Measurements from ENCODE around the gene THTPA.
"Not testable (repeated sequence)": the region's sequence is repeated elsewhere in the genome, so short reads cannot be mapped to it uniquely, and the experiment has no call there.

The THTPA gene

GRCh38 chr14:23533652-23534435 lies 22.2 kb upstream of the THTPA start:
- in situ Hi-C loops (cut with MboI; ENCODE audit: low sequenced_read_pairs, unreplicated experiment): no loop called here
- no peak for TF ChIP-seq CTCF (IDR thresholded peaks at IDR 0.05; ENCODE audit: borderline replicate concordance, control extremely low read depth, extremely low read depth, insufficient read depth, missing control alignments)
- no peak for DNase-seq (ENCODE audit: low spot score)

- DNase-seq (ENCODE audit: low spot score): no peak
Observed at GRCh38 chr14:23535943-23536342, 20.1 kb upstream of the THTPA start.

GRCh38 chr14:23536494-23536893 lies 19.6 kb upstream of the THTPA start:
- no peak for TF ChIP-seq CTCF (IDR thresholded peaks at IDR 0.05; ENCODE audit: borderline replicate concordance, control extremely low read depth, extremely low read depth, insufficient read depth, missing control alignments)
- DNase-seq (ENCODE audit: low spot score): no peak
- in situ Hi-C loops (cut with MboI; ENCODE audit: low sequenced_read_pairs, unreplicated experiment): no loop called here

More at GRCh38 chr14:23535943-23536342, 20.1 kb upstream of the THTPA start:
- no peak for TF ChIP-seq CTCF (IDR thresholded peaks at IDR 0.05; ENCODE audit: borderline replicate concordance, control extremely low read depth, extremely low read depth, insufficient read depth, missing control alignments)
- in situ Hi-C loops (cut with MboI; ENCODE audit: low sequenced_read_pairs, unreplicated experiment): no loop called here

- DNase-seq (ENCODE audit: low spot score); in situ Hi-C loops (cut with MboI; ENCODE audit: low sequenced_read_pairs, unreplicated experiment): not testable (repeated sequence)
Observed at GRCh38 chr14:23536906-23537305, 19.2 kb upstream of the THTPA start.

- TF ChIP-seq CTCF (IDR thresholded peaks at IDR 0.05; ENCODE audit: borderline replicate concordance, control extremely low read depth, extremely low read depth, insufficient read depth, missing control alignments): no peak
- in situ Hi-C loops (cut with MboI; ENCODE audit: low sequenced_read_pairs, unreplicated experiment): no loop called here
- DNase-seq (ENCODE audit: low spot score): no peak
Observed at GRCh38 chr14:23537351-23538049, 18.6 kb upstream of the THTPA start.

- DNase-seq (ENCODE audit: low spot score): no peak
- in situ Hi-C loops (cut with MboI; ENCODE audit: low sequenced_read_pairs, unreplicated experiment): no loop called here
- no peak for TF ChIP-seq CTCF (IDR thresholded peaks at IDR 0.05; ENCODE audit: borderline replicate concordance, control extremely low read depth, extremely low read depth, insufficient read depth, missing control alignments)
Observed at GRCh38 chr14:23538050-23538718, 17.9 kb upstream of the THTPA start.

GRCh38 chr14:23538785-23539184 lies 17.3 kb upstream of the THTPA start:
- in situ Hi-C loops (cut with MboI; ENCODE audit: low sequenced_read_pairs, unreplicated experiment): no loop called here
- no peak for DNase-seq (ENCODE audit: low spot score)
- TF ChIP-seq CTCF (IDR thresholded peaks at IDR 0.05; ENCODE audit: borderline replicate concordance, control extremely low read depth, extremely low read depth, insufficient read depth, missing control alignments): no peak

All from GM13976 (cell line).